ENCODE measurements around the gene TRIM62.

TRIM62 gene

GRCh38 chr1:33165809-33166208 is 16.0 kb downstream of the TRIM62 start:
- Histone ChIP-seq H3K27me3 (ENCODE audit: low read length) (no peaks in the 10 kb centered on the region), H3K9me3 (ENCODE audit: insufficient read depth, low read length) (no peaks in the 10 kb centered on the region)
- no peak for TF ChIP-seq EZH2phosphoT487 (conservative IDR thresholded peaks at IDR 0.05; ENCODE audit: low read length)
- no peak for TF ChIP-seq CTCF (IDR thresholded peaks at IDR 0.05; ENCODE audit: insufficient read depth, low read length, poor library complexity, severe bottlenecking)

GRCh38 chr1:33165209-33165608 is 16.6 kb downstream of the TRIM62 start:
- Histone ChIP-seq H3K9me2 (replicated peaks; ENCODE audit: insufficient read depth, low read length) (no peaks in the 10 kb centered on the region), H2AFZ (ENCODE audit: low read depth, low read length, severe bottlenecking) (no peak overlapping the region), H3K9me3 (ENCODE audit: insufficient read depth, low read length) (no peaks in the 10 kb centered on the region), H3K4me3 (ENCODE audit: insufficient read depth, low read length, poor library complexity, severe bottlenecking) (no peak overlapping the region), H3K79me2 (ENCODE audit: insufficient read depth, low read length) (no peaks in the 10 kb centered on the region), H3K9ac (ENCODE audit: low read length) (no peak overlapping the region), H3K4me2 (ENCODE audit: low read depth, low read length, poor library complexity, severe bottlenecking) (no peak overlapping the region), H3K27me3 (ENCODE audit: low read length) (no peaks in the 10 kb centered on the region), H3K36me3 (ENCODE audit: low read length) (no peaks in the 10 kb centered on the region), H3K27ac (ENCODE audit: low read depth, low read length) (no peak overlapping the region), H4K20me1 (ENCODE audit: low read depth, low read length) (no peaks in the 10 kb centered on the region), H3F3A (ENCODE audit: insufficient read depth) (no peaks in the 10 kb centered on the region)
- TF ChIP-seq EZH2phosphoT487 (conservative IDR thresholded peaks at IDR 0.05; ENCODE audit: low read length) = no peak
- TF ChIP-seq CTCF (IDR thresholded peaks at IDR 0.05; ENCODE audit: insufficient read depth, low read length, poor library complexity, severe bottlenecking) = no peak

More at GRCh38 chr1:33165809-33166208, 16.0 kb downstream of the TRIM62 start:
- Histone ChIP-seq H3F3A (ENCODE audit: insufficient read depth) (no peaks in the 10 kb centered on the region), H3K9ac (ENCODE audit: low read length) (no peak overlapping the region), H3K4me3 (ENCODE audit: insufficient read depth, low read length, poor library complexity, severe bottlenecking) (no peak overlapping the region), H3K79me2 (ENCODE audit: insufficient read depth, low read length) (no peaks in the 10 kb centered on the region), H3K27ac (ENCODE audit: low read depth, low read length) (no peak overlapping the region), H3K36me3 (ENCODE audit: low read length) (no peaks in the 10 kb centered on the region), H3K4me2 (ENCODE audit: low read depth, low read length, poor library complexity, severe bottlenecking) (no peak overlapping the region), H4K20me1 (ENCODE audit: low read depth, low read length) (no peaks in the 10 kb centered on the region), H3K9me2 (replicated peaks; ENCODE audit: insufficient read depth, low read length) (no peaks in the 10 kb centered on the region), H2AFZ (ENCODE audit: low read depth, low read length, severe bottlenecking) (no peak overlapping the region)

GRCh38 chr1:33163621-33164519 is 18.0 kb downstream of the TRIM62 start:
- Histone ChIP-seq H3K36me3 (ENCODE audit: low read length) (no peaks in the 10 kb centered on the region), H3K27ac (ENCODE audit: low read depth, low read length) (no peak overlapping the region), H3K27me3 (ENCODE audit: low read length) (no peaks in the 10 kb centered on the region), H3K4me3 (ENCODE audit: insufficient read depth, low read length, poor library complexity, severe bottlenecking) (no peak overlapping the region), H3K9ac (ENCODE audit: low read length) (no peak overlapping the region), H3K9me3 (ENCODE audit: insufficient read depth, low read length) (no peaks in the 10 kb centered on the region), H2AFZ (ENCODE audit: low read depth, low read length, severe bottlenecking) (no peak overlapping the region), H3K9me2 (replicated peaks; ENCODE audit: insufficient read depth, low read length) (no peaks in the 10 kb centered on the region), H3F3A (ENCODE audit: insufficient read depth) (no peaks in the 10 kb centered on the region), H3K4me2 (ENCODE audit: low read depth, low read length, poor library complexity, severe bottlenecking) (no peak overlapping the region), H4K20me1 (ENCODE audit: low read depth, low read length) (no peaks in the 10 kb centered on the region), H3K79me2 (ENCODE audit: insufficient read depth, low read length) (no peaks in the 10 kb centered on the region)
- no peak for TF ChIP-seq EZH2phosphoT487 (conservative IDR thresholded peaks at IDR 0.05; ENCODE audit: low read length)
- no peak for TF ChIP-seq CTCF (IDR thresholded peaks at IDR 0.05; ENCODE audit: insufficient read depth, low read length, poor library complexity, severe bottlenecking)
